ENCODE data around the gene KLHL21.
A peak's percentile ranks its signal among the peaks of the same experiment; 100 is the strongest.

The KLHL21 gene

DNA sequence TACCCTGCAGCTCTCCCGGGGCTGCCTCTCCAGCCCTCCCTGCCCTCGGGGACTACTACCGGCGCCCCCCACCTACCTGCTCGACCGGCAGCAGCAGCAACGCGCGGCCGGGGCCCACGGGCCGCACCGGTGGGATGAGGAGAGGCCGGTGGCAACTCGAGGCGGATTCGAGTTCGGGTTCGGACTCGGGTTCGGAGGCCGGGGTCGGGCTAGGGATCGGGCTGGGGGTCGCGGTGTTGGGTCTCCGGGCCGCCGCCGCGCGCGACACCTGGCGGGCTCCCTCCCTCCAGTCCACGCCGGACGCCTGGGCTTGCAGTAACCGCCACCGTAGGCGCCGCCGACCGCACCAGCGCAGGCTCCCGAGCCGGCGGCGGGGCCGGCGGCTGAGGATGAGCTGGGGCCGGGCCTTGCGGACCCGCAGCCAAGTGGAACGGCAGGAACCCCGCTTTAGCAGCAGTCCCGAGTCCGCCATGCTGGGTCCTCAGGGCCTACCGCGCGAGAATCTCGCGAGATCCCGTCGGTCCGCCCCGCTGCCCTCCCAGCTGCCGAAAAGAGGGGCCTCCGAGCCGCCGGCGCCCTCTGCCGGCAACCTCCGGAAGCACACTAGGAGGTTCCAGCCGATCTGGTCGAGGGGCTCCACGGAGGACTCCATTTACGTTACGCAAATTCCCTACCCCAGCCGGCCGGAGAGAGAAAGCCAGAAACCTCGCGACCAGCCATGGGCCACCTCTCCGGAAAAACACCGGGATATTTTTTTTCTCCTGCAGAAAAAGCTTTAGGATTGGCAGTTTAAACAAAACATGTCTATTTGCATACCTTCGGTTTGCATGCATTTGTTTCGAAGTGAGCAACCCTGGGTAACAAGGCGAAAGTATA lies 48.4 kb downstream of the KLHL21 start, which contains the start of gene NOL9:
NOL9 (minus strand) TSS at position 483 of the 876 bp plus-strand sequence; CDS start at position 472, 11 bp downstream.
- DNase-seq (ENCODE audit: low spot score), result peak; percentile 89

DNA sequence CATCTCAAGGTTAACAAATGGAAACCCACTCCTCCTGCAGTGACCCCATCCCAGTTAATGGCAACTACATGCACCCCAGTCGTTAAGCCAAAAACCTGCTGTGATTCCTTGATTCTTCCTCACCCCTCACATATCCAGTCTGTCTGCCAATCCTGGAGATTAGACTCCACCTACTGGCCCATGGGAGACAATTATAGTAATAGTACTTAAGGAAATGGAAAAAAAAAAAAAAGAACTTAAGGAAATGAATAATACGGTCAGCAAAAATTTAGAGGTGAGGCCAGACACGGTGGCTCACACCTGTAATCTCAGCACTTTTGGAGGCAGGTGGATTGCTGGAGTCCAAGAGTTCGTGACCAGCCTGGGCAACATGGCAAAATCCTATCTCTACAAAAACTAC lies 55.4 kb downstream of the KLHL21 start:
- DNase-seq (ENCODE audit: low spot score), result peak; percentile 32

DNA sequence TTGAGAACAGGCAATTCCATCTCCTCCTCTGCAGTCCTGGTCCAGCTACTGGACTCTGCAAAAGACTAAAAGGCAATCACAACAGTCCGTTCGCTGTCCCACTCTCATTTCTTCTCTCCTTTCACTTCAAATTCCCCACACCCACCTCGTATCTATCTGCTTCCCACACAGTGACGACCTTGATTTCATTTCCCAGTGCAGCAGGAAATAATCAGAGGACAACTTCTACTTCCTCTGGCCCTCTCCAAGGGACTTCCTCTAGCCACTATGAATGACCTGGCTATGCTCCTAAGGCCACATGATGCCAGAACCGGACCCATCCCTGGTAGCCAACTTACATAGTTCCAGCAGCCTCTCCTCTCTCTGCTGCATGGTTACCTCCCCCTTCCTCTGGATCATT lies 56.3 kb downstream of the KLHL21 start:
- no peak for DNase-seq (ENCODE audit: low spot score)

DNA sequence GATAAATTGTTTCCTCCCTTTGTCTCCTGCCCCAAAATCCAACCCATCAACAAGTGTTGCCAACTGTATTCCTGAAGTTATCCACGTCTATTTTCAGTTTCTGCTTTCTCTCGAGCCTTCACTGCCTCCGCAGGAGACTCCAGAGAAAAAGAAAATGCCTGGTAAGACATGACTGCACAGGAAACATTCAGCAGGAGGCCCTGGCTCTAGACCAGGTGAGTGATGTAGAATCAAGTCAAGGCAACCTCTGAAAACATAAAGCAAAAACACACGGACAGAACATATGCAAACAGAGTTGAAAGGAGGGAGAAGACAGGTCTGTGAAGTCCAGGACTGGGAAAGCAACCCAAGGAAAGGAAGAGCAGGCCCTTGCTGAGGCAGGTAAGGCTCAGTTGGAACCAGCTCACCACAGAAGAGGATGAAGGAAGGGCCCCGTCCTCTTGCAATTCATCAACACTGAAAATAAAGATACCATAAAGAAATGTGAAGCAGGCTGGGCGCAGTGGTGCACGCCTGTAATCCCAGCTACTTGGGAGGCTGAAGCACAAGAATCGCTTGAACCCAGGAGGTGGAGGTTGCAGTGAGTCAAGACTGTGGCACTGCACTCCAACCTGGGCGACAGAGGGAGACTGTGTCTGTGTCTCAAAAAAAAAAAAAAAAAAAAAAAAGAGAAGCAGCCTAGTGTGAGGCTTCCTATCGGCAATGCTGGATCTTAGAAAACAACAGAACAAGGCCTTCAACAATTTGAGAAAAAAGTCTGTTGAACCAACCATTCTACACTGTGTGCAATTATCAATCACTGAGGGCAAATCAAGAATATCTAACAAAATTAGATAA lies 57.2 kb downstream of the KLHL21 start:
- DNase-seq (ENCODE audit: low spot score), result no peak

DNA sequence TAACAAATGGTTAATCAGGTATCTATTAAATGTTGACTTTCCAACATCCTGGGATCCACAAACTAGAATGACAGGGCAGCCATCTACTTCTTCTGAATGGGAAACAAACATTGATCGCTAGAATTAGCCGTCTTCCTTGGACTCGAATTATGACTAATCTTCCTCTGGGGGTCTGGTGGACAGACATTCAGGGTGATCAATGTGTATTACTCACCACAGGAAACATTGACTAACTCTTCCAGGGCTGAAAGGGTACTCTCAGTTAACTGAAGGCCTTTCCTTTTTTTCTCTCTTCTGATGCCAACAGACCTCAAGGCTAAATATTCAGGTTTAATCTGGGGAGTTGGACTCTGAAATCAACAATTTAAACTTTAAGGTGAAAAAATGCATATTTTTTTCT lies 57.8 kb downstream of the KLHL21 start:
- DNase-seq (ENCODE audit: low spot score), result no peak
